ENCODE data around the gene SPAG6. TPM values are rescaled to one million over a fixed set of nuclear protein-coding genes. Genes with fewer than 3 reads are reported as not detected.
A peak's percentile ranks its signal among the peaks of the same experiment; 100 is the strongest.

The SPAG6 gene
- total RNA-seq, 2 experiments from 2014 or later: 1.2 to 1.4 TPM

DNA sequence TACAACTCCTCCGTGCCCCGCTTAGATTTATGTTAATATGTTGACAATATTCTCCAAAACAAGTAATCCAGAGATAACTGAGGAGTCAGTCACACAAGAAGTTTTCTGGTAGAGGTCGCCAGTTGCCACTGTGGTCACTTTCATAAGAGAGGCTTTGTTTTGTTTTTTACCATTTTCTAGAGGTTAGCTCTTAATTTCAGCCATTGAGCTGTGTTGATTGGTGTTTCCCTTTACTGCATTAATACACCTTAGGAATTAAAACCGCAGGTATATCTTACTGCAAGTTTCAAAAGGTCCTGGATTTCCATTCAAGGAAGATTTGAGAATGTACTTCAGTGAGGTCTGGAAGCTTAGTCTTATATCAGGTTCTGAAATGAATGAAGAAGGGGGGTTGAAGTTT is 20.9 kb upstream of the SPAG6 start:
- peaks cover 32% of the 10 kb centered on the region for H3K27me3 Mint-ChIP-seq
- H3K9me3 Mint-ChIP-seq: no peaks in the 10 kb centered on the region
- H3K4me1 Mint-ChIP-seq: peaks cover 54% of the 10 kb centered on the region
- no peak for DNase-seq
- H3K27ac Mint-ChIP-seq: peak overlapping the region; percentile 10
- CTCF ChIA-PET: interaction anchor here (0.7 to 2.9 kb wide), 3 partner anchors 15 to 665 kb away, joined by 4 to 13 read pairs (median 4); no protein-coding TSS in a partner anchor
- H3K36me3 Mint-ChIP-seq (ENCODE audit: low read depth): peaks cover 43% of the 10 kb centered on the region
- POLR2A ChIA-PET: interaction anchor here (1.2 to 2.1 kb wide), 5 partner anchors 8 to 287 kb away, joined by 3 to 20 read pairs (median 4); partner anchors contain the start of gene COMMD3
- H3K4me3 Mint-ChIP-seq: peak overlapping the region; percentile 82

GRCh38 chr10:22324893-22325271 is 20.4 kb upstream of the SPAG6 start:
- DNase-seq: no peak
- Mint-ChIP-seq H3K4me3 (peak overlapping the region; percentile 82), H3K27ac (peak overlapping the region; percentile 56), H3K36me3 (ENCODE audit: low read depth) (peaks cover 44% of the 10 kb centered on the region), H3K9me3 (no peaks in the 10 kb centered on the region), H3K4me1 (peaks cover 50% of the 10 kb centered on the region), H3K27me3 (peaks cover 32% of the 10 kb centered on the region)
- CTCF ChIA-PET: interaction anchor here (1.0 to 2.9 kb wide), 3 partner anchors 15 to 664 kb away, joined by 3 to 13 read pairs (median 4); no protein-coding TSS in a partner anchor
- POLR2A ChIA-PET: interaction anchor here (1.2 to 2.1 kb wide), 5 partner anchors 8 to 287 kb away, joined by 3 to 20 read pairs (median 4); partner anchors contain the start of gene COMMD3

DNA sequence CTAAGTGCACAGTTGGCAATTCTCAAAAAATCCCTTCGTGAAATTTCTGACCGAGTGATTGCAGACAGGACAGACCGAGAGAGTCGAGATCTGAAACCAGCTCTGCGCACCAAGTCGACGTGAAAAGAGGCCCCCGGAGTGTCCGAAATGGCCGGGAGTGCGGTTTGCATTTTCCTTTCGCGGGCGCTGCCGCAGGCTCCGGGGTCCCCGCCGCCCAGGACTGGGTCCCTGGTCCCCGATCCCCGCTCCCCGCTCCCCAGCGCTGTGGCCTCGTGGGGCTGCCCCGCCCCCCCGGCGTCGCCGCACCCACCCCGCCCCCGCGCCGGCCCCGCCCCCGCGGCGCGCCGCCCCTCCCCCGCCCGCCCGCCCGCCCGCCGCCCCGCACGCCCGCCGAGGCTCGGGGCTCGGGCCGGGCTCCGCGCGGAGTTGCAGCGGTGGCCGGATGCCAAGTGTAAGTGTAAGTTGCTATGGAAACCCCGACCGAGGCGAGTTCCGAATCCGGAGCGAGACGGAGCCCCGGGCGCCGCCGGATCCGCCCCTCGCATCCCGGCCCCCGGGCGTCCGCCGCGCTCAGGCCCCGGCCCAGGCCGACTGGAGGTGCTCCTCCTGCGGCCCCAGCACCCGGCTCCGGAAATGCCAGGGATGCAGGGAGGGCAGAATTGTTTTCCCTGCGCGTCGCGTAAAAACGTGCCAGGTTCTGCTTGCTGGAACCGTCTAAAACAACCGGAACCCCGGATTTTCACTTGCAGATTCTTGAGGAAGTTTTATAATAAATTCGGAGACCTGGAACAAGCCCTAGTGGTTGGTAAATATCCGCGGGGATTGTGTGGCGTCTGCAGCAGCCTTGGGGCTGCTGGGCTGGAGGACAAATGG is 19.8 kb upstream of the SPAG6 start:
- Mint-ChIP-seq H3K27me3 (peaks cover 32% of the 10 kb centered on the region), H3K36me3 (ENCODE audit: low read depth) (peaks cover 40% of the 10 kb centered on the region), H3K9me3 (no peaks in the 10 kb centered on the region), H3K4me1 (peaks cover 46% of the 10 kb centered on the region), H3K27ac (peak overlapping the region; percentile 67), H3K4me3 (peak overlapping the region; percentile 82)
- DNase-seq: peak; percentile 77
- ChIA-PET POLR2A (interaction anchor here (1.2 to 2.1 kb wide), 6 partner anchors 8 to 286 kb away, joined by 3 to 20 read pairs (median 8); partner anchors contain the start of gene COMMD3), CTCF (interaction anchor here (1.0 to 2.9 kb wide), 4 partner anchors 9 to 663 kb away, joined by 3 to 13 read pairs (median 4); partner anchors contain the start of gene COMMD3)

GRCh38 chr10:22326145-22326702 is 19.1 kb upstream of the SPAG6 start:
- peaks cover 46% of the 10 kb centered on the region for H3K4me1 Mint-ChIP-seq
- peaks cover 32% of the 10 kb centered on the region for H3K27me3 Mint-ChIP-seq
- H3K27ac Mint-ChIP-seq: peak overlapping the region; percentile 67
- peak overlapping the region; percentile 80 for H3K4me3 Mint-ChIP-seq
- no peaks in the 10 kb centered on the region for H3K9me3 Mint-ChIP-seq
- POLR2A ChIA-PET: interaction anchor here (1.2 to 1.9 kb wide), 3 partner anchors 9 to 111 kb away, joined by 3 to 19 read pairs (median 9); partner anchors contain the start of gene COMMD3
- peaks cover 44% of the 10 kb centered on the region for H3K36me3 Mint-ChIP-seq (ENCODE audit: low read depth)
- CTCF ChIA-PET: interaction anchor here (1.7 to 2.9 kb wide), 2 partner anchors 10 to 13 kb away, joined by 4 to 13 read pairs; partner anchors contain the start of gene COMMD3
- no peak for DNase-seq

- CTCF ChIA-PET: no interaction called here
- Mint-ChIP-seq H3K9me3 (peaks cover 3% of the 10 kb centered on the region), H3K36me3 (ENCODE audit: low read depth) (peaks cover 53% of the 10 kb centered on the region), H3K27me3 (peaks cover 12% of the 10 kb centered on the region), H3K4me1 (peaks cover 47% of the 10 kb centered on the region), H3K4me3 (no peak overlapping the region), H3K27ac (no peak overlapping the region)
- DNase-seq: no peak
- POLR2A ChIA-PET: no interaction called here
Observed at GRCh38 chr10:22329150-22329549, 16.1 kb upstream of the SPAG6 start.

DNA sequence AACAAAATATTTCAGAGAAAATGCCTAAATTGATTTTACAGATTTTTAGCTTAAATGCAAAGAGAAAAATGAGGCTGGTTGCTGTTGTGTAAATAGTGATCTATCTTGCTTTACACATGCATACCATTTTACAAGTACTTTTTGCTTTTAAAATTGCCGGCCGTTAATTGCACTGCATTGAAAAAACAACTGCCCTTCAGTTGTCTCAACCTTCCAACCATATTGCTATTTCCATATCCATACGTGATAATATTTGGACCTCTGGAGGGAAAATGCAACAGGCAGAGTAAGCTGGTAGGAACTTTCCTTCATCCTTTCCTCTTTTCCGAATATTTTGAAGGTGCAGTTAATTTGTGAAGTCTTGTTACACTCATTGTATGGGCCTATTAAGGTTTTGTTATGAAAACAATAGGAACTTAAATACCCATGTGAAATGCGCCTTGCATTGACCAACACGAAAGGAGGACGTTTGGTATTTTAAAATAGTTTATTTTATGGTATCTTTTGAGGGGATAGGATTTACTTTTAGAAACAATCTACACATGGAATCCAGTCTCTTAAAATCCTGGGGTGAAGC is 13.1 kb upstream of the SPAG6 start:
- Mint-ChIP-seq H3K4me1 (peaks cover 41% of the 10 kb centered on the region), H3K27me3 (peaks cover 14% of the 10 kb centered on the region), H3K4me3 (peak overlapping the region; percentile 71), H3K9me3 (peaks cover 3% of the 10 kb centered on the region), H3K27ac (peak overlapping the region; percentile 84), H3K36me3 (ENCODE audit: low read depth) (peaks cover 41% of the 10 kb centered on the region)
- ChIA-PET CTCF (interaction anchor here (1.0 kb wide), 1 partner anchor 13 kb away, joined by 3 read pairs; no protein-coding TSS in a partner anchor), POLR2A (interaction anchor here (0.7 to 2.1 kb wide), 11 partner anchors 8 to 350 kb away, joined by 3 to 13 read pairs (median 4); partner anchors contain the start of genes BMI1 and COMMD3)
- no peak for DNase-seq

DNA sequence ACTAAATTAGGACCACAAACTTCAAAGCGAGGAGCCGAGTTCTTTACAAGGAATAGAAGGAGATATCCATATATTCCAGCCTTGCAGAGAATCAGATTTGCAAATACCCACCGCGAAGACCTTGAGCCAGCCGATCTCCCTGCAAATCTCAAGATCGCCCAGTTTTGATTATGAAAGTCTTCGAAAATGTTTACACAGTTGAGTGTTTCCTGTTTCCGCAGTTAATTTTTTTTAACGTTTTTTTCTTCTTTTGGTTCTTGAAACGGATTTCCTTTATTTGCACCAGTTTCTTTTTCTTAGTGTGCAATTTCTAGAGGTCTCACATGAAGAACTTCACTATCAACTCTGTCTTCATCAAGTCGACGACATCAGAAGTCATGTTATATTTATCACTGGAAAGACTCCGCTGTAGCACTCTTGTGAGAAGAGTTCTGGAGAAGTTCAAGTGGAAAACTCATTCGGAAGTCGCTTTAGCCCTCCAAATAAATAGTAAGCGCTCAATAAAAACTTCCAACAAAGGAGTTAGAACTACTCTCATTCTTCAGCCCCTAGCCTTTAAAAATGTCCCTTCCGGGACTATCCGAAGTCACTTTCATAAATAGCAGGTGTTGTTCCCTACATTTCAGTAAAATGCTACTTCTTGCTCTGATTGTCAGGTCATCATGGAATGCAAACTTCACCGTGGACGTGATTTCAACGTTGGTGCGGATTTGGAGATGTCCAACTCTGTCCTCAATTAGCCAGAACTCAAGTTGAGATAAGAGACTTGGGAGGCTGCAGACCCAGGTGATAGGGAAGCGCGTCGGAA is 11.9 kb upstream of the SPAG6 start:
- H3K9me3 Mint-ChIP-seq: peaks cover 3% of the 10 kb centered on the region
- peaks cover 49% of the 10 kb centered on the region for H3K4me1 Mint-ChIP-seq
- CTCF ChIA-PET: interaction anchor here (1.0 kb wide), 1 partner anchor 14 kb away, joined by 3 read pairs; no protein-coding TSS in a partner anchor
- POLR2A ChIA-PET: interaction anchor here (0.7 to 2.1 kb wide), 4 partner anchors 8 to 17 kb away, joined by 4 to 13 read pairs (median 7); partner anchors contain the start of genes BMI1 and COMMD3
- peak; percentile 37 for DNase-seq
- peak overlapping the region; percentile 84 for H3K27ac Mint-ChIP-seq
- peaks cover 35% of the 10 kb centered on the region for H3K36me3 Mint-ChIP-seq (ENCODE audit: low read depth)
- H3K27me3 Mint-ChIP-seq: peaks cover 26% of the 10 kb centered on the region
- H3K4me3 Mint-ChIP-seq: peak overlapping the region; percentile 71

DNA sequence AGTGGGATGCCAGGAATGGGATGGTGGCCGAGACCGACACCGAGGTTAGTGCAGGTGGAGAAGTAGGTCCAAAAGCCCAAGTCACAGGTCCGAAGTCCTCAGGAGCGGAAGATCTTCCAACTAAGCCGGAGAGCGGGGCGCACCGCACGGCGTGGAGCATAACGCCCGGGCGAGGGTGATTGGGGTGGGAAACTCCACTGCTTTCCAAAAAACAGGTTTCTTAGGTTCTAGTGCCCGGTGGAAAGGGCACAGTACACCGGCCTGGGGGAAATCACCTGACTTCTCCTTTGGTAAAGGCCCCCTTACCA is 11.4 kb upstream of the SPAG6 start:
- Mint-ChIP-seq H3K27ac (peak overlapping the region; percentile 84), H3K36me3 (ENCODE audit: low read depth) (peaks cover 35% of the 10 kb centered on the region), H3K4me3 (peak overlapping the region; percentile 71), H3K27me3 (peaks cover 32% of the 10 kb centered on the region), H3K4me1 (peaks cover 54% of the 10 kb centered on the region), H3K9me3 (peaks cover 3% of the 10 kb centered on the region)
- POLR2A ChIA-PET: no interaction called here
- CTCF ChIA-PET: no interaction called here
- DNase-seq: no peak

DNA sequence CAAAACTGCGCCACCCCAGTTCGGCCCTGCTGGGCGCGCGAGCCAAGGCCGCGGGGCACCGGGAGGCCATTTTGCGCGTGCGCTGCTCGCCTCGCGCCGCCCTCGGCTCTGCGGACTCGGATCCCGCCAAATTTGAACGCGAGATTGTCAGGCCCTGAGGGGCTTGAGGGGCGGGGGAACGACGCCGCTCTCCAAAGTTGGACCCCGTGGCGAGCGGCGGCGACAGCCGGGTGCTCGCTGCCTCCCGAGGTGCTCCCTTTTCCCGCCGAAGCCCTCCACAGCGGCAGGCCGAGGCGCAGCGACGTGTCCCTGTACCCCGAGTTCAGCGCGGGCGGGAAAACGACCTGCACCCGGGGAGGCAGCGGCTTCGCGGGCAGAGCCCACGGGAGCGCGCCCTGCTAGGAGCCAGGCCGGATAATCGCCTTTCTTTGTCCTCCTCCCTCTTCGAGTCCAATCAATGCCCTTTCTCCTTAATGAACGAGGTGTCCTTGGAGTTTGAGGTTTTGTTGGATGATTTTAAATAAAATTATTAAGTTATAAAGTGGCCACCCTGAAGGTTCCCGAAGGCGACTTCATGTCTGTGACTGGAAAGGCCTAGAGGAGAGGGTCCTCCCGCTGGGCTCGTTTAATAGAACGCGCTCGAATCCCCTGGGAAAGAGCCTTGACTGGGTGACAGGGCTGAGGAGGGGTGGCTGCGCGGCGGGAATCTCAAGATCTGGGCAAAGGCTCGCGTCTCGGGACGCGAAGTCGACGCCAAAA is 10.7 kb upstream of the SPAG6 start:
- Mint-ChIP-seq H3K27me3 (peaks cover 38% of the 10 kb centered on the region), H3K4me1 (peaks cover 59% of the 10 kb centered on the region), H3K4me3 (peak overlapping the region; percentile 66), H3K36me3 (ENCODE audit: low read depth) (peaks cover 29% of the 10 kb centered on the region), H3K9me3 (peaks cover 3% of the 10 kb centered on the region), H3K27ac (peak overlapping the region; percentile 77)
- no peak for DNase-seq
- CTCF ChIA-PET: no interaction called here
- POLR2A ChIA-PET: no interaction called here

GRCh38 chr10:22335173-22335933 is 9.9 kb upstream of the SPAG6 start:
- Mint-ChIP-seq H3K36me3 (ENCODE audit: low read depth) (peaks cover 26% of the 10 kb centered on the region), H3K9me3 (peaks cover 3% of the 10 kb centered on the region), H3K27ac (peak overlapping the region; percentile 77), H3K4me3 (peak overlapping the region; percentile 66), H3K27me3 (peaks cover 40% of the 10 kb centered on the region), H3K4me1 (peaks cover 66% of the 10 kb centered on the region)
- ChIA-PET POLR2A (no interaction called here), CTCF (no interaction called here)
- peak; percentile 76 for DNase-seq
